Smooth muscle cell (in vitro differentiated cells): Measurements from ENCODE around the gene CDH5. TPM values are rescaled to one million over a fixed set of nuclear protein-coding genes. Genes with fewer than 3 reads are reported as not detected.

Experiments used
- DNase-seq: peaks from one replicate; lab custom pipeline; 2025; ENCODE audit not compliant: unreplicated experiment; lab: John Stamatoyannopoulos, UW
- H2AFZ ChIP-seq: fragments of 200-600 bp; sonication (generic); 2 replicates; pipeline ENCODE4 v1.6.0; 2016; ENCODE audit warnings: antibody characterized with exemption, low read depth, mild to moderate bottlenecking
- H3F3A ChIP-seq: fragments of 200-600 bp; sonication (generic); 2 replicates; pipeline ENCODE4 v1.6.0; 2017; ENCODE audit warnings: antibody characterized with exemption, low read depth
- H3K27ac ChIP-seq: fragments of 200-600 bp; sonication (generic); 2 replicates; pipeline ENCODE4 v1.5.1; 2016; ENCODE audit warnings: low read depth, mild to moderate bottlenecking
- H3K27me3 ChIP-seq: fragments of 200-600 bp; sonication (generic); 2 replicates; pipeline ENCODE4 v1.6.1; 2016; ENCODE audit warnings: low read depth, mild to moderate bottlenecking
- H3K36me3 ChIP-seq: fragments of 200-600 bp; sonication (generic); 2 replicates; pipeline ENCODE4 v1.5.1; 2016; ENCODE audit warnings: low read depth
- H3K4me1 ChIP-seq: fragments of 200-600 bp; sonication (generic); 2 replicates; pipeline ENCODE4 v1.5.1; 2016; ENCODE audit warnings: low read depth
- H3K4me2 ChIP-seq: fragments of 200-600 bp; sonication (generic); 2 replicates; pipeline ENCODE4 v1.6.0; 2016; ENCODE audit warnings: mild to moderate bottlenecking
- H3K4me3 ChIP-seq: fragments of 200-600 bp; sonication (generic); 2 replicates; pipeline ENCODE4 v1.5.1; 2016; ENCODE audit warnings: mild to moderate bottlenecking
- H3K79me2 ChIP-seq: fragments of 200-600 bp; sonication (generic); 2 replicates; pipeline ENCODE4 v1.6.0; 2016; ENCODE audit warnings: low read depth, mild to moderate bottlenecking
- H3K9ac ChIP-seq: fragments of 200-600 bp; sonication (generic); 2 replicates; pipeline ENCODE4 v1.6.0; 2016; ENCODE audit warnings: low read depth
- H3K9me3 ChIP-seq: fragments of 200-600 bp; sonication (generic); replicated peaks from 2 replicates; pipeline ENCODE4 v1.5.1; 2016; ENCODE audit warnings: low read depth
- H4K20me1 ChIP-seq: fragments of 200-600 bp; sonication (generic); 2 replicates; pipeline ENCODE4 v1.6.0; 2016; ENCODE audit warnings: low read depth
- WGBS: methylation state at CpG from one replicate; pipeline ENCODE4 v1.1.7; 2016; ENCODE audit warnings: low lambda C conversion rate; 5-methylcytosine and 5-hydroxymethylcytosine counted together
- polyA plus RNA-seq: library from polyadenylated mRNA; unstranded; fragments of >200 nt; fragmentation: Nextera tagmentation; extraction: Ambion mirVana; gene quantifications from 2 replicates; pipeline ENCODE4 v1.2.1, GENCODE V29; 2016
- total RNA-seq: library from RNA; depleted of rRNA; stranded (reverse); fragments of >200 nt; gene quantifications from 2 replicates; pipeline ENCODE4 v1.2.3, GENCODE V29; 2014
- TF ChIP-seq, protein P1 (sequence below): fragments of 200-600 bp; sonication (generic); IDR thresholded peaks from 2 replicates; pipeline ENCODE4 v1.5.1; 2017; ENCODE audit warnings: borderline replicate concordance, mild to moderate bottlenecking, antibody characterized with exemption; ENCODE audit not compliant: insufficient read depth, poor library complexity, severe bottlenecking

The CDH5 gene
- total and polyA plus RNA-seq, 2 experiments from 2014 or later = not detected

DNA sequence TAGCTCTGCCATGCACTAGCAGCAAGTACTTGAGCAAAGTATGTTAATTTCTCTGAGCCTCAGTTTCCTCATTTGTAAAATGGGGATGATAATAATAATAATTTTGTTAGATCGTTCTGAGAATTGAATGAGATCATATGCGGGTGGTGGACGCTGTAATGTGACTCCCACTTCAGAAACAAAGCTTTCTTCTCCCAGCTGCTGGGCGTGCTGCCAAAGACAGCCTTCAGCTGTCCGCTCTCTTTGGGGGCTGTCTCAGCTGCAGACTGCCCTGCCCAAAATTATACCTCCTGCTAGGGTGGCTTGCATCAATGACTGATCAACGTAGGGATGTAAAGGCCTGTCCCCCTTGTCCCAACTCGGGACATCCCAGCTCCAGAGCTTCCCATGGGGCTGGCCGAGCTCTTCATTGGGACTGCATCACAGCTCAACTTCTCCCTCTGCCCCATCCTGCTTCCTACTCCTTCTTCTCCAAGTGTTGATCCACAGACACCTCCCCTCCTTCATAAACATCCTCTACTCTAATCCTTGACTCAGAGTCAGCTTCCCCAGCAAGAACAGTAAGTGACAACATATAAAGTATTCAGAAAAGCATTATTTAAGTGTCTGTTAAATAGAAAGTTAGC lies 30.7 kb upstream of the CDH5 start:
- Histone ChIP-seq H2AFZ (no peak overlapping the region), H3F3A (no peaks in the 10 kb centered on the region), H3K9me3 (no peaks in the 10 kb centered on the region), H3K4me1 (no peaks in the 10 kb centered on the region), H3K27me3 (no peaks in the 10 kb centered on the region), H3K27ac (no peak overlapping the region), H3K4me2 (no peak overlapping the region), H3K9ac (no peak overlapping the region), H4K20me1 (no peaks in the 10 kb centered on the region), H3K79me2 (no peaks in the 10 kb centered on the region), H3K36me3 (no peaks in the 10 kb centered on the region), H3K4me3 (no peak overlapping the region)
- TF ChIP-seq, protein P1, sequence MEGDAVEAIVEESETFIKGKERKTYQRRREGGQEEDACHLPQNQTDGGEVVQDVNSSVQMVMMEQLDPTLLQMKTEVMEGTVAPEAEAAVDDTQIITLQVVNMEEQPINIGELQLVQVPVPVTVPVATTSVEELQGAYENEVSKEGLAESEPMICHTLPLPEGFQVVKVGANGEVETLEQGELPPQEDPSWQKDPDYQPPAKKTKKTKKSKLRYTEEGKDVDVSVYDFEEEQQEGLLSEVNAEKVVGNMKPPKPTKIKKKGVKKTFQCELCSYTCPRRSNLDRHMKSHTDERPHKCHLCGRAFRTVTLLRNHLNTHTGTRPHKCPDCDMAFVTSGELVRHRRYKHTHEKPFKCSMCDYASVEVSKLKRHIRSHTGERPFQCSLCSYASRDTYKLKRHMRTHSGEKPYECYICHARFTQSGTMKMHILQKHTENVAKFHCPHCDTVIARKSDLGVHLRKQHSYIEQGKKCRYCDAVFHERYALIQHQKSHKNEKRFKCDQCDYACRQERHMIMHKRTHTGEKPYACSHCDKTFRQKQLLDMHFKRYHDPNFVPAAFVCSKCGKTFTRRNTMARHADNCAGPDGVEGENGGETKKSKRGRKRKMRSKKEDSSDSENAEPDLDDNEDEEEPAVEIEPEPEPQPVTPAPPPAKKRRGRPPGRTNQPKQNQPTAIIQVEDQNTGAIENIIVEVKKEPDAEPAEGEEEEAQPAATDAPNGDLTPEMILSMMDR = no peak
- 77% methylated on average over 8 of the region's 8 CpGs for whole genome bisulfite sequencing
- no peak for DNase-seq

DNA sequence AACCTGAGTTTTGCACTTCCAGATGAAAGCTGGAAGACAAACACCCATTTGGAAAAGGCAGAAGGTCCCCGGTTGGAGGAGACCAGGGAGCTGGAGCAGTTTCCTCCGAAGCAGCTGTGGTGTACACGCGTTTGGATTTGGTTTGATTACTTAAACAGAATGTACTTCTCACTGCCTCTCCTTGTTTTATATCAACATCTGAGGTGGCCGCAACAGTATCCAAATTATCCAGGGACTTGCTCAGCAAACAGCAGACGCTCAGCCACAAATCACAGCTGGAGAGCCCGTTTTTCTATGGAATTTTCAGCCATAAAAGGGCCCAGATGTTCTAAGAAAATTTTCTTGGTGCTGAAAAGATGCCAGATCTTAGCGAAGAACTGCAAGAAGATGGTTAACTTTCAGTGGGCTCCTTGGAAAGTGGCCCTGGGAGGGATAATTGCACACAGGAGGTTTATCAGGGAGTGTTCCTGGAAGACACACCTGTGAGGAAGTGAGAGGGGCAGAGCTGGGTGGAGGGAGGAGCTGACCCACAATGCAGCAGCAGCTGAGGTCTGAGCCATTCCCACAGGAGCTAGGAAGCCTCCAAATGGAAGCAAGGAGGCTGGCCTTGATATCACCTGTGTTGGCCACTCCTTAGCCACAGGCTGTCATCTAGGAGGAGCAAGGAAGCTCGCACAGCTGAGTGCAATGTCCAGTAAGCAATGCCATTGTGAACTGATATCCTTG lies 28.9 kb upstream of the CDH5 start:
- TF ChIP-seq, protein P1 = no peak
- WGBS = 88% methylated on average over 9 of the region's 9 CpGs
- no peaks in the 10 kb centered on the region for H3K4me1 ChIP-seq
- no peaks in the 10 kb centered on the region for H3K9me3 ChIP-seq
- H3K79me2 ChIP-seq = no peaks in the 10 kb centered on the region
- no peak overlapping the region for H2AFZ ChIP-seq
- no peaks in the 10 kb centered on the region for H3K27me3 ChIP-seq
- no peak overlapping the region for H3K4me3 ChIP-seq
- no peaks in the 10 kb centered on the region for H3K36me3 ChIP-seq
- DNase-seq = no peak
- H3K27ac ChIP-seq = no peak overlapping the region
- H3F3A ChIP-seq = no peaks in the 10 kb centered on the region
- no peak overlapping the region for H3K4me2 ChIP-seq
- no peak overlapping the region for H3K9ac ChIP-seq
- H4K20me1 ChIP-seq = no peaks in the 10 kb centered on the region

DNA sequence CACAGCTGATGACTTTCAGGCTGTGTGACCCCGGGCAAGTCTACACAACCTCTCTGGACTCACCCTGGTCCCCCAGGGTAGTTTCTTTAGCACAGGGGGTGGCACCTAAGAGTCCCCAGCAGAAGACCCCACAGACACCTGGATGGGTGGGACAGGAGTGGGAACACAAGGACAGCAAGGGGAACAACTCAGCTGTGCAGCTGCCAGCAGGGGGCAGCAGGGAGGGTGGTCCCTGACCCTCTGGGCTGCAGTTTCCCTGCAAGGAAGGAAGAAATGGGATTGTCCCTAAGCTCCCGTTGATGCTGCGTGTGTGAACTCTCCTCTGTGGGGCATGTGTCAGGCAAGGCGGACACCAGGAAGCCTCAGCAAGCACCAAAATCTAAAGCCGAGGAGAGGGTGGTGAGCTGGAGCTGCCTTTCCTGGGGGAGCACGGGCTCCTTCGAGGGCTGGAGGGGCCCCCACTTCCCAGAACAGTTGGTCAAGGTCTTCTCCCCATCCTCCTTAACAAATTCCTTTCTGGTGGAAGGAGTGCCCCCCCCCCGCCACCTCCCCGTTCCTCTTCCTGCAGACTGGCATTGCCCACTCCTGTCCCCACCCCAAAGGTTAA lies 24.1 kb upstream of the CDH5 start:
- Histone ChIP-seq H3K27me3 (peaks cover 4% of the 10 kb centered on the region), H3K36me3 (no peaks in the 10 kb centered on the region), H4K20me1 (no peaks in the 10 kb centered on the region), H3K9ac (no peak overlapping the region), H3F3A (no peaks in the 10 kb centered on the region), H3K27ac (no peak overlapping the region), H3K4me2 (no peak overlapping the region), H3K9me3 (no peaks in the 10 kb centered on the region), H3K79me2 (no peaks in the 10 kb centered on the region), H3K4me3 (no peak overlapping the region), H2AFZ (no peak overlapping the region), H3K4me1 (no peaks in the 10 kb centered on the region)
- TF ChIP-seq, protein P1 = peak; percentile 81
- WGBS = 66% methylated on average over 9 of the region's 9 CpGs
- DNase-seq = no peak
